HG03280 (cell line): ENCODE data around the gene DOCK6.
"Not testable (repeated sequence)": the region's sequence is repeated elsewhere in the genome, so short reads cannot be mapped to it uniquely, and the experiment has no call there.

Source experiments
- ATAC-seq: cut with Tn5 transposase; IDR thresholded peaks from one replicate; pipeline ENCODE4 v1.9.1; 2021; ENCODE audit warnings: mild to moderate bottlenecking, moderate library complexity; ENCODE audit not compliant: unreplicated experiment

DOCK6 gene

DNA sequence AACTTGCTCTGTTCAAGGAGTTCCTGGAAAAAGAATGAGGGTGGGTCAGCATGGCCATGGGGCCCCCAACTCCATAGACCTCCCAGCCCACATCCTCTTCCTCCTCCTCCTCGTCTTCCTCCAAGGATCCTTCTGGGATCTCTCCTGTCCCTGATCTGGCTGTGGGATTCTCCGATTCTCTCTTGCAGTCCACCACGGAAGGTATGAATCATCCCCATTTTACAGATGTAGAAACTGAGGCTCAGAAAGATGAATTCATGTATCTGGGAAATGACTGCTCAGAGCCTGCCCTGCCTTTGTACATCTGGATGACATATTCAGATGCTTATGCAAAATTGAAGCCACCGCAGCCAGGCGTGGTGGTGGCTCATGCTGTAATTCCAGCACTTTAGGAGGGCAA lies 62.8 kb downstream of the DOCK6 start:
- no peak for ATAC-seq

DNA sequence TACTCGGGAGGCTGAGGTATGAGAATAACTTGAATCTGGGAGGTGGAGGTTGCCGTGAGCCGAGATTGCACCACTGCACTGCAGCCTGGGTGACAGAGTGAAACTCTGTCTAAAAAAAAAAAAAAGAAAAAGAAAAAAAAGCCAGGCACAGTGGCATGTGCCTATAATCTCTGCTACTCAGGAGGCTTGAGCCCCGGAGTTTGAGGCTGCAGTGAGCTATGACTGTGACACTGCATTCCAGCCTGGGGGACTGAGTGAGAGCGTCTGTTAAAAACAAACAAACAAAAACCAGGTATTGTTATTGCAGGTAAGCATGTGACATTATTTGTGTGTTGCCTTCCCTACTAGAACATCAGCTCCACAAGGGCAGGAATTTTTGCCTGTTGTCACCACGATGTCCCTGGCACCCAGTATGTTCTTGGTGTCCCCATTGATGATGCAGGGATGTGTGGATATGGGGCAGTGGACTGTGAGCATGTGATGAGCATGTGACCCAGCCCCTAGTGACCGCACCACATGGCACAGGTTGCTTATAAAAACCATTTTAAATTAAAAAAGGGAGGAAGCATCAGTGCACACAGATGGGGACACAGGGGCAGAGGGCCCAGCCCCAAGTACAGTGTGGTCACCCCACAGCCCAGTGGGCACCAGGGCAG lies 63.4 kb downstream of the DOCK6 start:
- no peak for ATAC-seq

DNA sequence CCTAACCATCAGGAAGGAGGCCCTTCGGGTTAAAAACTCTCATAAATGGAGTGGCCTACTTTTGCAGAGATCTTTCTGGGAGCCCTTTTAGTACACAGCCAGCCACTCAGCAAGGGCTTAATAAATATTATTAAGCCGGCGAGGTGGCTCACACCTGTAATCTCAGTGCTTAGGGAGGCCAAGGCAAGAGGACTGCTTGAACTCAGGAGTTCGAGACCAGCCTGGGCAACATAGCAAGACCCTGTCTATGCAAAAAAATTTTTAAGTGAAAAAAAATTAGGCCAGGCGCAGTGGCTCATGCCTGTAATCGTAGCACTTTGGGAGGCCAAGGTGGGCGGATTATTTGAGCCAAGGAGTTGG lies 64.2 kb downstream of the DOCK6 start:
- no peak for ATAC-seq

DNA sequence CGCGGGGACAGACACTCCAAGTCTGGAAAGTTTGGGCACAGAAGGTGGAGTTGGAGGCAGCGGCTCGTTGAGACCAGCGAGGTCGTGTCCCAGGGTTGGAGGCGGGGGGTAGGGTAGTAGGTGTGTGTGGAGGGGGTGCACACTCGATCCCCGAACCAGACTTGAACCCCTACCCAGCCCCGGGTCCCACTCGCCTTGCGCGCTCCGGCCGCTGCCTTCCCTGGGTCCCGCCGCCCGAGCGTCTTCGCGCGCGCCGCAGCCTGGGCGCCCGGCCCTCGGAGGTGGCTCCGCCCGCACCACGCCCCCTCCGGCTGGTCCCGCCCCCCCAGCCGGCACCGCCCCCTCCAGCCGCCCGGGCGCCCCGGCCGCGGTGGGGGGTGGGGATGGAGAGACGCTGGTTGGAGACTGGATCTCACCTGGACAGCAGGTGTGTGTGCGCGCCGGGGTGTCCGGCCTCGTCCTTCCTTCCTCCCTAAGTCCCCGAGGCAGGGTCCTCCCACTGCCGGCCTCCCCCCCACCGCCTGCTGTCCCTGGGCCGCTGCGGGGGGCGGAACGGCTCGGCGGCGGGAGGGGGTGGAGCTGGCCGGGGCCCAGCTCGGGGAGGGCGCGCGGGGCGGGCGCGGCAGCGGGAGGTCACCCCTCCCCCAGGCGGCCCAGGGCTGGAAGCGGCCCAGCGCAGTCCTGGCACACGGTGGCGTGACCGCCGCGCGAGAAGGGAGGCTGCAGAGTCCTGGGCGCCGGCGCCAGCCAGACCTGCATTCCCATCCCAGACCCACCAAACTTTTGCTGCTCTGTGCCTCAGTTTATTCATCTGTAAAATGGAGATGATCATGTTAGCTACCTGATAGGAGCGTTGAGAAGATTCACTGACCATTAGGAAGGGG lies 64.8 kb downstream of the DOCK6 start, which contains the start of gene KANK2:
Gene KANK2, minus strand, starts transcription at position 255 of the 884 bp plus-strand sequence. CDS start 3,034 bp downstream, outside the sequence.
- peak; percentile 77 for ATAC-seq

DNA sequence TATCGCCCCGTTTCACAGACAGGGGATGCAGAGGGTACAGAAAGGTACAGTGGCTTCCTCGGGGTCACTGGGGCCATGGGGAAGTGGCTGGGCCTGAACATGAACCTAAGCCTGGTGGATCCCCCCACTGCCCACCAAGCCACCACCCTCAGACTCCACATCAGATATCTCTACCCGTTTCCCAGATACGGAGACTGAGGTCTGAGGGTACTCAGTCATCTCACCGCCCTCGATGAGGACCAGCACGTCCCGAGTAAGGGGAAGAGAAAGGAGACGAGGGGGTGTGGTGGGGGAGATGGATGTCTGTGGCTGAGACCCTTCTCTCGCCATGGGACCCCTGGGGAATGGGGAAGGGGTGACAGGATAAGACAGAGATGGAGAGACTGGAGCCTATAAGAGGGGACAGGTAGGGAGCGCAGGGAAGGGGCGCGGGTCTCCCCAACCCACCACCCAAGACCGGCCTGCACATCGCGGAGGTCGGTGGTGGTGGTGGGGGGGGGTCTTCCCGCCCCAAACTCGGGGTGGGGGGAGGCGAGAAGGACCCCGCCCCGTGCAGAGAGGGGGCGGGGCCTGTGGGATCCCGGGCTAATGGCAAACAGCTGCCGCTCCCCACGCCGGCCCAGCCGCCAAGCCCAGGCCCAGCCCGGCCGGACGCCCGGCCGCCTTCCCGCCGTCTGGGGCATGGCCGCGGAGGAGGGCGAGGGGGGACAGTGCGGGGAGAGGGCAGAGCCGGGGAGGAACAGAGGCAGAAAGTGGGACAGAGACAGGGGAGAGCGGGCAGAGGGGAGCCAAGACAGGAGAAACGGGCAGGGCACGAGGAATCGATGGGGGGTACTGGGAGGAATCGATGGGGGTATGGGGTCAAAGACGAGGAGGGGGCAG lies 65.7 kb downstream of the DOCK6 start:
- no peak for ATAC-seq

DNA sequence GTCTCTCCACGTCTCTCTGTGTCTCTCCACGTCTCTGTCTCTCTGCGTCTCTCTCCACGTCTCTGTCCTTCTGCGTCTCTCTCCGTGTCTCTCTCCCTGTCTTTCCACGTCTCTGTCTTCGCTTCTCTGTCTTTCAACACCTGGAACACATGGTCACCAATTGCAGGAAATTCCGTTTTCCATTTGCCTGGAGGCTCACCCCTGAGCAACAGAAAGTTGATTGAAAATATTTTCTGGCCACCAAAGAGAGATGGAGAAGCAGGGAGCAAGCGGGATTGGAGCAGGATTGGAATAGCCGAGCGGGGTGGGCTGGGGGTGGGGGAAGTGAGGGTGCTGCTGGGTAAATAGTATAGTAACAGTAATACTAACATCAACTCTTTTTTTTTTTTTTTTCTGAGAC lies 66.6 kb downstream of the DOCK6 start:
- ATAC-seq, result no peak

DNA sequence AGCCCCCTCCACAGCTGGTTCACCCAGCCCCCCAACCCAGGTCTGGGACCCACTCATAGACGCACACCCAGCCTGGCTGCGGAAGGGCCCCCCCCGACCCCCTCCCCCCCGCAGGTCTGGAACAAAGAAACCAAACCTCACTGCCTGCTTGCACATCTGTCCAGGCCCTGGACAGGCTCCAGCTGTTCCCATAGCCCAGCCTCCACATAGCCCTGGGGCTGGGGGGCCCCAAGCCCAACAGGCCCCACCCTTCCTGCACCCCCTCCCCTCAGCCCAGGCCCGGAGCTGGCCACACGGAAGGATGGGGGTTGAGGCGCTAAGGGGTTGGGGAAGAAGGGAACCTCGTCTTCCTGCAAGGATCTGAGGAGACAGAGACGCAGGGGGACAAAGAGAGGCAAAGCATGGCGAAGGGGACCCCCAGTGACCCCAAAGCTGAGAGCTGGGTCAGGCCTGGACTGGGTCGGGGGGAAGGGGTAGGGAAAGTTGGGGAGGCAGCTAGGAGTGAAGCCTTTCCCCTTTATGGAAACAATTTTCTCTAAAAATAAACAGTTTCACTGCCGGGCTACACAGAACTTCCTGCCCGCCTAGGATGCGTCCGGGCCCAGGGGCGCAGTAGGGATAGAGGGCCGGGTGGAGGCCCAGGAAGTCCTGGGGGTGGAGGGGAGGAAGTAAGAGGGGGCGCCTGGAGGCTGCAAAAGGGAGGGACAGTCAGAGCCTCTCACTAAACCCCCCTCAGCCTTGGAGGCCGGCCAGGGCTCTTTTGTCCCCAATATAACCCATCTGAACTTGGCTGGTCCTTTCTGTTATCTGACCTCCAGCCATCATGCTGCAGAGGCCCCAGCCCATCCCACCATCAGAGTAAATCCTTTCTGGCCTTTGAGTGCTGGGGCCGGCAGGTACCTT lies 67.4 kb downstream of the DOCK6 start:
- ATAC-seq, result no peak

DNA sequence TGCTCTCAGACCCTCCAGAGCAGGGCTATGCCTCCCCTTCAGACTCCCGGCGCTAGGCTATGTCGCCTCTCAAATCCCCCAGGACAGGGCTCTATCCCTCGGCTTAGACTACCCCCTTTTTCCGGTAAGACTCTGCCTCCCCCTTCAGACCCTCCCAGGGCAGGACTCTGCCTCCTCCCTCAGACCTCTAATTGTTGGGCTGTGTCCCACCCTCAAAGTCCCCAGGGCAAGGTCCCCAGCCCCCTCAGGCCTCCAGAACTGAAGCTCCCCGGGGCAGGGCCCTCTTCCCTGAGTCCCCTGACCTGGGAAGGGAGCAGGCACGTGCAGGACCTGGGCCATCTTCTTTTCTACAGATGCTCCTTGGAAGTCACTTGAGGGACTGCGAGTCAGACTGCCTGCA lies 68.2 kb downstream of the DOCK6 start:
- no peak for ATAC-seq

DNA sequence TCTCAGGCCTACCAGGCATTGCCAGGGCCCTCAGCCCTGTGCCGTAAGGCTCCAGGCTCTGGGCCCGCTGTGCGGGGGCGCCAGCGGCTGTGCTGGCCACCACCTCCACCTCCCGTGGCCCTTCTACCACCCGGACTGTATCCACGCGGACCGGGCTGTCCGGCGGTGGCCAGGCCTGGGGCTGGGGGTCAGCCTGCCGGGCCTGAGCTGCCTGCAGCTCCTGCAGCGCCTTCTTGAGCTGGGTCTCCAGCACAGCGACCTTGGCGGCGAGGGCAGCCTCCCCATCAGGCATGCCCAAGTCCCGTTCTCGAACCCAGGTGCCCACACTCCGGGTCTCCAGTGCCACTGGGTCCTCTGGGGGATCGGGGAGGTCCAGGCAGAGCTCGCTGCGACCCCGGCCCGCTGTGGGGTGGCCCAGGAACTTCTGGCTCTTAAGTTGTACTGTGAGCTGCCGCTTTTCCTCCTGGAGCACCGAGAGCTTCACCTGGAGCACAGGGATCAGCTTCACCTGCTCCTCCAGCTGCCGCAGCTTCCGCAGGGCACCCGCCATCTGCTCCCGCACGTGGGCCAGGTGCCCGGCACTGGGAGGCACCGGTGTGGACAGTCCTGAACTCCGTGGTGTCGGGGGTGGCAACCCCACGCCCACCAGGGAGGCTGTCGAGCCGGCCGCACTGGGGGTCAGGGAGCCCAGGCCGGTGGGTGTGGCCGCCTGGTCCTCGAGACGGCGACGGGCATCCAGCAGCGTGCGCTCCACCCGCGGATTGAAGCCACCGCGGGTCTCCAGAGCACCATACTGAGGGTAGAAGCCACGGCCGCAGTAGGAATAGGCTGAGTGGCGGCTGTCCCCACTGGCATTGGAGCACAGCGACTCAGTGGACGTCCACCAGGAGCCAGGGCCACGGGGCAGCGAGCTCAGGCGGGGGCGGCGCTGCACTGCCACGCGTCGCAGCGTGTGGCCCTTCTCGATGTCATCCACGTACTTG lies 69.1 kb downstream of the DOCK6 start:
- no peak for ATAC-seq

DNA sequence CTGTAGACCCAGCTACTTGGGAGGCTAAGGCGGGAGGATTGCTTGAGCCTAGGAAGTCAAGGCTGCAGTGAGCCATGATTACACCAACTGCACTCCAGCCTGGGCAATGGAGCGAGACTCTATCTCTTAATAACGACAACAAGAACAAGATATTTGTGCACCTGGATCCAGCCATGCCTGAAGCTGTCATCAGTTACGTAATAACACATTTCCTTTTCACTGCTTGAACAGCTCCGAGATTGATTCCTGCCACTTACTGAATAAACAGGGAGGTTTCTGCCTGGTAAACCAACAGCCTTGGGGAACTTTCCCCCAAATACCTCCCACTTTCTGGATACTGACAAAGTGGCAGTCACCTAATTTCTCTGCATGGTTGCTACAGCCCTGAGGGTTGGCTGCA lies 70.4 kb downstream of the DOCK6 start:
- no peak for ATAC-seq

DNA sequence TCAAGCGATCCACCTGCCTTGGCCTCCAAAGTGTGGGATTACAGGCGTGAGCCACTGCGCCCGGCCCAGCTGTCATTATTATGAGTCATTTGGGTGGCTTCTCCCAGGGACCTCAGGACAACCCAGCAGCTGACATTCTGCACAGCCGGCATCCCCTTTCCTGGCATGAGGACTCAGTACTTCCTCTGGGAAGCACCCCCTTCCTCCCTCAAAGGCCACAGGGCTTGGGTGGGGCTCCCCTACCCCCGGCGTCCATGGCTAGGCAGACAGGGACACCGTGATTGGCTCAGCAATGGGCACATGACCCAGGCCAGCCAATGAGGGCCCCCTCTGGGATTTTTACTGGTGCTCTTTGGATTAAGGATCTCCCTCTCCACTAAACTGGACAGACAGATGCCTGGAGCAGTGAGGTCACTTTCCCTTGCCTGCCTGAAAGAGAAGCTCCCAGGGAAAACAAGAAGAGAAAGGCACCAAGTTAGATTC lies 71.0 kb downstream of the DOCK6 start:
- no peak for ATAC-seq

DNA sequence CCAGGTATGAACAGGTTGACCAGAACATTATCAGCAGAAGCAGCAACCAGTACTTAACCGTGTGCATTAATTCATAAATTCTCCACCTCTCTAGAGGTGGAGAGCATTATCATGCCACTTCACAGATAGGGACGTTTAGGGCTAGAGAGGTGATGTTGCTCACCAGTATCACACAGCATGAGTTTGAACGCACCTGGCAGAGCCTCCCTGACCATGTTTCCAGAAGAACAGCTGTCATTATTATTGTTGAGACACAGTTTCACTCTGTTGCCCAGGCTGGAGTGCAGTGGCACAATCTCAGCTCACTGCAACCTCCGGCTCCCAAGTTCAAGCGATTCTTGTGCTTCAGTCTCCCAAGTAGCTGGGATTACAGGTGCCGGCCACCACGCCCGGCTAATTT lies 71.8 kb downstream of the DOCK6 start:
- ATAC-seq, result no peak

DNA sequence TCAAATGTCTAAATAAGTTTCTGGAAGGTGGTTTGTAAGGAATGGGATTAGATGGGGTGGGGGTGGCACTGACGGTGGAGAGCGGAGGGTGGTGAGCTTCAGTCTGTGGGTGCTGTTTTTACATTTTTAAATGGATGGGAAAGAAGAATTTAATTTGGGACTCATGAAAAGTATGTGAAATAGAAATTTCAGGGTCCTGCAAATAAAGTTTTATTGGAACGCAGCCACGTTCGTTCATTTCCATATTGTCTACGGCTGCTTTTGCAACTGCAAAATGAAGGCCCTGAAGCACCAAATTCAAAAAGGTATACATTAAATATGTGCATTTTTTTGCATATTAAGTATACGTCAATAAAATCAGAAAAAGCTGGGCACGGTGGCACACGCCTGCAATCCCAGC lies 74.9 kb downstream of the DOCK6 start:
- ATAC-seq, result no peak

DNA sequence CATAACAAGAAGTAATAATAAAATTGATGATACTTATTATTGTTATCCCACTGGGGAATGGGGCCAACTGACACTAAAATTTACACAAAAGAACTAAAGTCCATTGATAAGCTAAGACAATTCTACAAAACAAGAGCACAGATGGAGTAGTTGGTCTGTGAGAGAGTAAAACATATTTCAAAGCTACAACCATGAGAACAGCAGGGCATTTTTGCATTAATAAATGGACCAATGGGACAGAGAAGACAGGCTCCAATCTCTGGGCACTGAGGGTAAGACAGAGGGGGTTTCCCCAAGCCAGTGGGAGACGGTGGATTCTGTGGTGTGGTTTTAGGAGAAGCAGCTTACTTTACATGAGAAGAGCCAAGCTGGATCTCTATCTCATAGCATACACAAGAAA lies 79.3 kb downstream of the DOCK6 start:
- no peak for ATAC-seq

DNA sequence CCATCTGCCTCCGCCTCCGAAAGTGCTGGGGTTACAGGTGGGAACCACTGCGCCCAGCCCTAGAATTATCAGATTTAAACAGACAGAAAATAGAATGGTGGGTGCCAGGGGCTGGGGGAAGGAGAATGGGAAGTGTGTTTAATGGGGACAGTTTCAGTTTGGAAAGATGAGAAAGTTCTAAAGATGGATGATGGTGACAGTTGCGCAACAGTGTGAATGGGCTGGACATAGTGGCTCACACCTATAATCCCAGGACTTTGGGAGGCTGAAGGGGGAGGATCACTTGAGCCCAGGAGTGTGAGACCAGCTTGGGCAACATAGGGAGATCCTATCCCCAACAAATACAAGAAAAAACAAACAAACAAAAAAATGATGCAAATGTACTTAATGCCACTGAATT lies 80.8 kb downstream of the DOCK6 start:
- no peak for ATAC-seq

DNA sequence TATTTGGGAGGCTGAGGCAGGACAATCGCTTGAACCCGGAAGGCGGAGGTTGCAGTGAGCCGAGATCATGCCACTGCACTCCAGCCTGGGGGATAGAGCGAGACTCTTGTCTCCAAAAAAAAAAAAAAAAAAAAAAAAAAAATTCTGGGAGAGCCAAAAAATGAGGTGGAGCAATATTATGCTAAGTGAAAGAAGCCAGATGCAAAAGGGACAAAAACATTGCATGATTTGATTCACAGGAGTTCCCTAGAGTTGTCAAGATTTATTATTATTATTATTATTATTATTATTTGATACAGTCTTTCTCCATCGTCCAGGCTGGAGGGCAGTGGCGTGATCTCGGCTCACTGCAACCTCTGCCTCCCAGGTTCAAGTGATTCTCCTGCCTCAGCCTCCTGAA lies 81.3 kb downstream of the DOCK6 start:
- ATAC-seq, result not testable (repeated sequence)

DNA sequence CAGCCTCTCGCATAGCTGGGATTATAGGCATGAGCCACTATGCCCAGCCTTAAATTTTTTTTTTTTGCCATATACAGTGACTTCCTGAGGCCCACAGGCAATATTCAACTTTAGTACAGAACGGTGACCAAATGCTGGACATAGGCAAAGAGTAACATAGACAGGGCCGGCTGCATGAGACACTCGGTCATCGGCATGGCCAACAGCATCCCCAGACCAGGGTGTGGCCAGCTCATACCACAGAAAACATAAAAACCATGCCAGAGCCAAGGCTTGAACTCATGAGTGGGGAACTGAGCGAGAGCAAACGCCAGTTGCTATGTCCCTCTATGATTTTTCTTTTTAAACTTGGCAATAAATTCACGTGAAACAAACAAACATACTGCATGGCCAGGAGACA lies 82.0 kb downstream of the DOCK6 start:
- ATAC-seq, result no peak

DNA sequence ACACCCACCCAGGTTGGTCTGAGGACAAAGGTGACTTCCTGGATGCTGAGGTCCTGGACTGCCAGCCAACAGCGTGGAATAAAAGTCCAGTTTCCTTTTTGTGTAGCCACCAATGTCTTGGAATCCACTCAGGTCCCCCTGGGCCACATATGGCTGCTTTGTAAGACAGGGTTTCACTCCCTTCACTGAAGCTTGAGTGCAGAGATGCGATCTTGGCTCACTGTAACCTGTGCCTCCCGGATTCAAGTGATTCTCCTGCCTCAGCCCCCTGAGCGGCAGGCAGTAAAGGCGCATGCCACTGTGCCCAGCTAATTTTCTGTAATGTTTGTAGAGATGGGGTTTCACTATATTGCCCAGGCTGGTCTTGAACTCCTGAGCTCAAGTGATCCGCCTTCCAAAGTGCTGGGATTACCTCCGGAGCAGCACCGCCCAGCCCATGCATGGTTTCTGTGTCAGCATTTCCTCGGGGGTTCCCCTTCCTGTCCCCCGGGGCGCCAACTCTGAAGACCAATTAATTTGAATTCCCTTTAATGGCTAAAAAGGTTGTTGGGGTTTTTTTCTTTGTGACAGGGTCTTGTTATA lies 82.5 kb downstream of the DOCK6 start:
- ATAC-seq, result no peak

DNA sequence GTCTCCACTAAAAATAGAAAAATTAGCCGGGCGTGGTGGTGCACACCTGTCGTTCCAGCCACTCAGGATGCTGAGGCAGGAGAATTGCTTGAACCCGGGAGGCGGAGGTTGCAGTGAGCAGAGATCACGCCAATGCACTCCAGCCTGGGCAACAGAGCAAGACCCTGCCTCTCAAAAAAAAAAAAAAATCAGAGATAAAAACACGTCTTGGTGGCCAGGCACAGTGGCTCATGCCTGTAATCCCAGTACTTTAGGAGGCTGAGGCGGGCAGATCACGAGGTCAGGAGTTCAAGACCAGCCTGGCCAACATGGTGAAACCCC lies 83.2 kb downstream of the DOCK6 start:
- not testable (repeated sequence) for ATAC-seq
